NCI-H2171 treated with DMSO at 0.1 percent for 48 hours (cell line): Measurements from ENCODE around the gene SARS1.
"Not testable (repeated sequence)": the region's sequence is repeated elsewhere in the genome, so short reads cannot be mapped to it uniquely, and the experiment has no call there.

ENCODE experiments used
- DNase-seq: peaks from one replicate; lab custom pipeline; 2025; lab: John Stamatoyannopoulos, UW

SARS1 gene, protein sequence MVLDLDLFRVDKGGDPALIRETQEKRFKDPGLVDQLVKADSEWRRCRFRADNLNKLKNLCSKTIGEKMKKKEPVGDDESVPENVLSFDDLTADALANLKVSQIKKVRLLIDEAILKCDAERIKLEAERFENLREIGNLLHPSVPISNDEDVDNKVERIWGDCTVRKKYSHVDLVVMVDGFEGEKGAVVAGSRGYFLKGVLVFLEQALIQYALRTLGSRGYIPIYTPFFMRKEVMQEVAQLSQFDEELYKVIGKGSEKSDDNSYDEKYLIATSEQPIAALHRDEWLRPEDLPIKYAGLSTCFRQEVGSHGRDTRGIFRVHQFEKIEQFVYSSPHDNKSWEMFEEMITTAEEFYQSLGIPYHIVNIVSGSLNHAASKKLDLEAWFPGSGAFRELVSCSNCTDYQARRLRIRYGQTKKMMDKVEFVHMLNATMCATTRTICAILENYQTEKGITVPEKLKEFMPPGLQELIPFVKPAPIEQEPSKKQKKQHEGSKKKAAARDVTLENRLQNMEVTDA

DNA sequence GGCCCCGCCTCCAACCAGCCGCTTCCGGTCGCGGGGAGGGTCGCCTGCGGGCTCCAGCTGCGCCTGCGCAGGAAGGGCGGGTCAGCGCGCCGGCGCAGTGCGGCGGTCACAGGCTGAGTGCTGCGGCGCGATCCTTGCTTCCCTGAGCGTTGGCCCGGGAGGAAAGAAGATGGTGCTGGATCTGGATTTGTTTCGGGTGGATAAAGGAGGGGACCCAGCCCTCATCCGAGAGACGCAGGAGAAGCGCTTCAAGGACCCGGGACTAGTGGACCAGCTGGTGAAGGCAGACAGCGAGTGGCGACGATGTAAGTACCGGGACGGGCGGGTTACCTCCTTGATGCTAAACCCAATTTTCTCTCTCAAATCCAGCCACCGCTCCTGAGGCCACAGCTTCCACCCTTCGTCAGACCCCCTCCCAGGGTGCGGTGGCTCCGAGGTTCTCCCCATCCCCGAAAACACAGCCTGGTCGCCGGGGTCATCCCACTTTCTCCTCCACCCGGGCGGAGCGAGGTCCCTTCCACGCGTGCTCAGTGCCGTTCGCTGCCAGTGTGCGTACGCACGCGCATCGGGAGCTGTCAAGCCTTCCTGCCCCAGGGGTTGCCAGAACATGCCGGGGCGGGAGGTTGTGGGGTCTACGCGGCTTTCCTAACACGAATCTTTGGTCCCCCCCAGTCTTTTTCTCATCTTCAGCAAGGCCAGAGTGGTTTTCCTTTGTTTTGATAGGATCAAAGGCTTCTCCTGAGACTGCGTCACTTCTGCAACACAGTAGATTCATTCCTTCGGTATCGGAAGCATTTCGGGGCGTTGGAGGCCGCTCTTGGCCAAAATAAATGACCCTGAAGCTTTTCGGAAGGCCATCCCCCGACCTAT lies at the start of gene SARS1:
Gene SARS1, plus strand, starts transcription at position 95 of the 870 bp plus-strand sequence. Its CDS starts 75 bp downstream, at position 170.
- DNase-seq = peak; percentile 85

DNA sequence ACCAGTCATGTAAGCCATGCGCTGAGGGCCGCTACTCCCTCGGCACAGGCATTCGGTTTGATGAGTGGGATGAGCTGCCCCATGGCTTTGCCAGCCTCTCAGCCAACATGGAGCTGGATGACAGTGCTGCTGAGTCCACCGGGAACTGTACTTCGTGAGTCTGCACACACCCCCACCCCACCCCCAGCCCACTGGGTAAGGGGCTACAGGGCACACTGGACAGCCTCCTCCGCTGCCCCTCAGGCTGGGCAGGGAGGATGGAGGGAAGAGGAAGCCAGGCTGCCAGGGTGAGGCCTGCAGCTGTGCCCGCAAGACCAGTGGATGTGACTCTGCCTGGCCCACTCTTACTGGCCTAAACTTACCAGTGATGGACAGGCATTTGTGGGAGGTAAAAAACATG lies 49.2 kb upstream of the SARS1 start:
- no peak for DNase-seq

DNA sequence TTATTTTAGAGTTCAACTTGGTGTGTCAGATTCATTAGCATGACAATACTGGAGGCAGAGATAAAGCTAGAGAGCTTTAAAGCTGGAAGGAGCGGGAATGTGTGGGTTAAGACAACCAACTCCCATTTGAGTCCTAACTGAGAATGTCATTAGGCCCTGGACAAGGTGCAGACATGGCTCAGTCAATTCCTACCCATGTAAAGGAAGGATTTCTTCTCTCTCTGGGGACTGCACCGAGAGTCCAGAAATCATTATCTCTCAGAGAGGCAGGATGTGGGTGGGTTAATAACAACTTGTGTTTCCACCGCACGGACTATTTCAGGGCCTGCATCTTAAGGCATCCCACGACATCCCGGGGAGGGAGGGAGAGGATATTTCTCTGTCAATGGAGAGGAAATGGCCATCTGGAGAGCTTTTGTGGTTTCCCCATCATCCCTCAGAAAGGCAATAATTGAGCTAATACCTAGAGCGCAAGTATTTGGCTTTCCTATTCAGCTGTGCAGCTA lies 46.7 kb upstream of the SARS1 start:
- no peak for DNase-seq

DNA sequence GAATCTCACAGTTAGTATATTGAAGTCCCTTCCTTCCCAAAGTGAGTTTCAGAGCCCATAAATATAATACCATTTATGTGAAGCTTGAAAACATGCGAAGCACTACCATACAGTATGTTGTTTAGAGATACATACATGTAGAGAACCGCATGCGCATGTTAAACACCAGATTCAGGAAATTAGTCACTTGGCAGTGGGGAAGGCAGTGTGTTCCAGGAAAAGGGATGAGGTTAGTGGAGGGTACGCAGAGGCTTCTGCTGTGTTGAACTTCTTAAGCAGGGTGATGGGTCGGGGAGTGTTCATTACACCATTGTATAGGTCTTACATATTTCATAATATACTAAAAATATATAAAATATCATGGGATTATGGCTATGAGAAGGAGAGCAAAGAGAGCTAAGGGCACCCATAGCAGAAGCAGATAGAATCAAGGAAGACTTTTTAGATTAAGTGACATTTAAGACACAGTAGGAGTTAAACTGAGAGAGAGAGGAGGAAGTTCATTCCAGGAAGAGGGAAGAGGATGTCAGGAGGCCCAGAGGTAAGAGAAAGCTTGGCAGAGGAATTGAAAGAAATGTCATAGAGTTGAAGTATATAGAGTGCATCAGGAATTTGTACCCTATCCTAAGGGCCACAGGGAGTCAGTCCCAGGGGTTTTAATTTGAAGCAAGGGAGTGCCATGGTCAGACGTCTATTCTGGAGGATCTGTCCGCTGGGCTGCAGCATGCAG lies 43.5 kb upstream of the SARS1 start:
- no peak for DNase-seq

DNA sequence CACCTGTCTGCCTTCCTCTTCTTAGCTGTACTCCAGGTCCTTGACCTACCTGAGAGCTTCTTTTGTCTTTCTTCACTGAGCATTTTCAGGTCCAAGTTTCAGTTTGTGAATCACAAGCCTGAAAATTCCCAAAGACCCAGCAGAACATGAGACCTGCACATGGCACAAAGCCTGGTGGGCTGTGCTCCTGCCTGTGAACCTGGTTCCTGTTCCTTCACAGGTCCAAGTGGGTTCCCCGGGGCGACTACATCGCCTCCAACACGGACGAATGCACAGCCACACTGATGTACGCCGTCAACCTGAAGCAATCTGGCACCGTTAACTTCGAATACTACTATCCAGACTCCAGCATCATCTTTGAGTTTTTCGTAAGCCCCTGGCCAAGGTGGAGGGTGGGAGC lies 42.1 kb upstream of the SARS1 start:
- no peak for DNase-seq

DNA sequence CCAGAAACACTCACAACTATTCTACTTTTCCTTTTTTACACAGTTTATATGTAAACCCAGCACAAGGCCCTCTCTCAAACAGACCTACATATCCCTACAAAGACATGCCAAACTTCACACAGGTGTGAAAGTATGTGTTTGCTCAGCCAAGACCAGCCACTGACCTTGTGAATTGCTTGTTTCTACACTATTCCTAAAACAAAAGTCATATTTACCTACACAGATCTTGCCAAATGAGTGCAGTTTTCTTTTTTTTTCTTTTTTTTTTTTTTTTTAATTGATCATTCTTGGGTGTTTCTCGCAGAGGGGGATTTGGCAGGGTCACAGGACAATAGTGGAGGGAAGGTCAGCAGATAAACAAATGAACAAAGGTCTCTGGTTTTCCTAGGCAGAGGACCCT lies 37.4 kb upstream of the SARS1 start:
- not testable (repeated sequence) for DNase-seq

DNA sequence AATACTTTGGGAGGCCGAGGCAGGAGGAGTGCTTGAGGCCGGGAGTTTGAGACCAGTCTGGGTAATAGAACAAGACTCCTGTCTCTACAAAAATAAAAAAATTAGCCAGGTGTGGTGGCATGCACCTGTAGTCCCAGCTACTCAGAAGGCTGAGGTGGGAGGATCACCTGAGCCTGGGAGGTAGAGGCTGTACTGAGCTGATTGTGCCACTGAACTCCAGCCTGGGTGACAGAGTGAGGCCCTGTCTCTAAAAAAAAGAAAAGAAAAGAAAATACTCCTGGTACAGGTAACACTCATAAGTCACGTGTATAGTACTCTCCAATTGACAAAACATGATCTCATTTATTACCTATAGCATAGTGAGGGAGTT lies 33.0 kb upstream of the SARS1 start:
- not testable (repeated sequence) for DNase-seq

DNA sequence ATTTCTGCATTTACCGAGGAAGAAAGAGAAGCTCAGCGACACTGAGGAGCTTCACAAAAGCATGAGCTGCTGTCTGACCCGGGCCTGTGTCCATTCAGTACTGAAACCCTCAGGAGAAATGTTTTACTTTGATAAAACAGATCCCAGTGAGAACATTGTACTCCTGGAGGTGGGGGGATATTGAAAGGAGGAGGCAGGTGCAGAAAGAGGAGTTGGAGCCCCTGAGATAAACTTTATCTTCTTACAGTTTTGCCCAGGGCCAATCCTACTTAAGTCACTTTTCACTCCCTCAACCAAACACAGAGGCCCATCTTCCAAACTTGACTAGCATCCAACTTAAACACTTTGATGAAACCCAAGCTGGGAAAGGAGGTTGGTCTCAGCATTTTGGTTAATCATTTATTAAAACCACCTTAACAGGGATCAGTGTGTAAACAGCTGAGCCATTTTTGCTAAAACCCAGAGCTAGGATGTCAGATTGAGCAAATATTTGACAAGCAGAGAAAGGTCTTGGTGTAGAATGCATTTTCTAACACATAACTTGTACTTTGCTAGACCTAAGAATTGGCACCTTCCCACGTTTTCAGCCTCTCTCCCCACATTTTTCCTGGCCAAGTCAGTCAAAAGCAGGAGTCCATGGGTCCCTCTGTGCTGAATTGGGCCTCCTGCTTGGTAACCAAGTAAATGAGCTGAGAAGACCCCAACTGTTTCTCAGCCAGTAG lies 32.5 kb upstream of the SARS1 start:
- no peak for DNase-seq

DNA sequence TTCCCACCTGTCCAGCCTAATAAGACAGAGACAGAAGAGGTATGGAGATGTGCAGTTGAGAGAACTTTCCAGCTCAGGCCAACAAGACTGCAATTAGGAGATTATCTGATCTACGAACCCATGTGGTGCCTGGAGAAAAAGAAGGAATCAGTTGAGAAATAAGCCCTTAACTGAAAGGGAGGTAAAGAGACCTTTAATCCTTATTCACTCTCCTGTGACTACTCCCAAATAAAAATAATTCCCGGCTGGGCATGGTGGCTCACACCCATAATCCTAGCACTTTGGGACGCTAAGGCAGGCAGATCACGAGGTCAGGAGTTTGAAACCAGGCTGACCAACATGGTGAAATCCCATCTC lies 31.9 kb upstream of the SARS1 start:
- DNase-seq = no peak

DNA sequence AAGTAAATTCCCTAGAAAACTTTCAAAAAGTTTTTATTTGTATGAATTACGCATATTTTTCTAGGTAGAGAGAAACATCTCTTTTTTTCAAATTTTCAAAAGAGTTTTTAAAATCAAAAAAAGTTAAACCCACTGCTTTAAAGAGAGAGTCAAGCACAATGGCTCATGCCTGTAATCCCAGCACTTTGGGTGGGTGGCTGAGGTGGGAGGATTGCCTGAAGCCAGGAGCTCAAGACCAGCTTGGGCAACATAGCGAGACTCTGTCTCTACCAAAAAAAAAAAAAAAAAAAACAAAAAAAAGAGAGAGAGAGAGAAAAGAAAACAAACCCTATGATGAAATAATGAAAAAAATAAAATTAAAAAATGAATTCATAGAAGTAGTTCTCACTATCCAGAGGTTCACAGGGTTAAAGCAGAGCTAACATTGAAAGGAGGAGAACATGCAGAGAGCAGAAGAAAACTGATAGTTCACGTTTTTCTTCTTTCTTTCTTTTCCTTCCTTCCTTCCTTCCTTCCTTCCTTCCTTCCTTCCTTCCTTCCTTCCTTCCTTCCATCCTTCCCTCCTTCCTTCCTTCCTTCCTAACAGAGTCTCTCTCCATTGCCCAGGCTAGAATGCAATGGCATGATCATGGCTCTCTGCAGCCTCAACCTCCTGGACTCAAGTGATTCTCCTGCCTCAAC lies 30.5 kb upstream of the SARS1 start:
- DNase-seq = no peak

DNA sequence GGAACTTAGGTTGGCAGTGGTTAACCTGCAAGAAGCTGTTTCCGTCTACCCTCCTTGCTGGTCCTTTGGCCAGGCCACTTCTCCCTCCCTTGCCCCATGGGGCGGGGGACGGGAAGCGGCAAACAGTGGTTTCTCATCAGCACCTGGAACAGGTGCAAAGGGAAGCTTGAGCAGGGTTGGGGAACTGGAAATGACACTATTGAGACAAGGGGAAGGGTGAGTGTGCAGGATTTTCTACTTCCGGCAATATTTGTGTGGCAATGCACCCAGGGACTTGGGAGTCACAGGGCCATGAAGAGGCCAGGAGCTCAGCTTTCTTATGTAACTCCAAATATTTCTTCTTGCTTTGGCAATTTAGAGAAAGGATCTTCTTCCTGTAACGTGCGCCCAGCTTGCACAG lies 29.0 kb upstream of the SARS1 start:
- no peak for DNase-seq

DNA sequence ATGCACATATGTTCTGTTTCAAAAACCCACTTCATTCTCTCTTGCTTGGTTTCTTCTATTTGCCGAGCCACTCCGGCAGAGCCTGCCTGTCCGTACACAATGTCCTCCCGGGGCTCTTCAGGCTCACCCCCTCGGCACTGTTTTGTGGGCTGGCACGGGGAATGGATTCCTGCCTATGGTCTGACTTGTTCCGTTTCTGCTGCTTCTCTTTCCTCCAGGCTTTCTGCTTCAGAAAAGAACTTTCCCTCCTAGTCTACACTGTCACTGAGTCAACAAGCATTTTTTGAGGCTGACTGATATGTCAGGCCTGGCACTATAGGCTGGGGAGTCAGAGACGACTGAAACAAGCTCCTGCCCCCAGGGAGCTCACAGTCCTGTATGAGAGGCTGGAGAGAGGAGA lies 28.4 kb upstream of the SARS1 start:
- DNase-seq = no peak

DNA sequence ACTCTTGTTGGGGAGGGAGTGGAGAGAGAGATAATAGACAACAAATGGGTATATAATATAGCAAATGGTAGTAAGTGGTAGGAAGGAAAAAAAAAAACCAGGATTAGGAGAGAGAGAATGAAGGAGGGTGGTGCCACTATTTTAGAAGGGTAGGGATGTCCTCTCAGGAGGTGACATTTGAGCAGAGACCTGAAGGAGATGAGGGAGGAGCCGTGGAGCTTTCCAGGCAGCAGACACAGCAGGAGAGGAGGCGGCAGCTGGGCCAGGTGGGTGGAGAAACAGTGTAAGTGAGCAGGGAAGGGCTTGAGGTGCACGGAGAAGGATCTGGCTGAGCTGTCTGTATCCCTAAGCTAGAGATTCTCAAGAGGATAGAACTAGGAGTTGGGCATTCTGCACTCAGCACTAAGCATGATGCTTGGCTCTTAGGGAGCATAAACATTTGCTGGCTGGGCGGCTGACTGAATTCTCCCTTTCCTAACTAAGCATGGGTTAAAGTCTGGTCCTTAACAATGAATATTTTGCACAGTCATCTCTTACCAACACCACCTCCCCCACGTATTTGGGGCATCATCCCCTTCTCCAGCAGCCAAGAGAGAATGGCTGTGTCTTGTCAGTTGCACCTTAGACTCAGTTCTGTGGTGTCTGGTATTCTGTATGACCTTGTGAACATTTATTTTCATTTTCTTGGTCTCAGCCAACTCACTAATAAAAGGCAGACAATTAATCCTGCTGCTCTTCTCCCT lies 27.6 kb upstream of the SARS1 start:
- DNase-seq = peak; percentile 91

DNA sequence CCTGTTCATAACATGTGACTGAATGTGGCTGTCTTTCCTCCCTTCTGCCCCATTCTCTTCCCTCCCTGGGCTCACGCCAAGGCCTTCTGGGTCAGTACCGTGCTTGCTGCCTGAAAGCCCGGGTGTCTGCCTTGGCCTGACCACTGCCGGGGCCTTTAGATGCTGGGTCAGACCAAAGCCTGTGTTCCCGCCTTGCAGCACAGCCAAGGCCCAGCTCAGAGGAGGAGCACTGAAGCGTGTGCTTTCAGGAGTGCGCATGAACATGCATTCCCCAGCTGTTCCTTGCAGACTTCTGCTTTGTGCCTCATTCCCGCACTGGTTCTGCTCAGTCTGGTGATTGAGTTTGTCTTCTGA lies 27.0 kb upstream of the SARS1 start:
- peak; percentile 70 for DNase-seq

DNA sequence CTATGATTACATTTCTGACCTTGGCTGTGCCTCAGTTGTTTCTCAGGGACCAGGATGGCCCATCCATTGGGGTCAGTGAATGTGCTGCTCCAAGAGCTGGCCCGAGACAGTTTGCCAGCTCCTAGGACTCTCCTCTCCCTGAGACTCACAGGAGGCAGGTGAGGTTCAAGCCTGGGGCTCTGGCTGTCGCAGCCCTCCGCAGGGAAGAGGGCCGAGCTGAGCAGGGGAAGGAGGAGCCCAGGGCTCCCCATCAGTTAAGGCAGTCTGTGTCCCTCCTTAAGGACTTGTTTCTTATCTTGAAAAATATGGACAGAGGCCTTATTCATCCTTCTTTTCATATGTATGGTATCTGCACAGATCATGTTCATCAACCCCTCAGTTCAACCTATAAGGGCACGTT lies 26.6 kb upstream of the SARS1 start:
- no peak for DNase-seq

DNA sequence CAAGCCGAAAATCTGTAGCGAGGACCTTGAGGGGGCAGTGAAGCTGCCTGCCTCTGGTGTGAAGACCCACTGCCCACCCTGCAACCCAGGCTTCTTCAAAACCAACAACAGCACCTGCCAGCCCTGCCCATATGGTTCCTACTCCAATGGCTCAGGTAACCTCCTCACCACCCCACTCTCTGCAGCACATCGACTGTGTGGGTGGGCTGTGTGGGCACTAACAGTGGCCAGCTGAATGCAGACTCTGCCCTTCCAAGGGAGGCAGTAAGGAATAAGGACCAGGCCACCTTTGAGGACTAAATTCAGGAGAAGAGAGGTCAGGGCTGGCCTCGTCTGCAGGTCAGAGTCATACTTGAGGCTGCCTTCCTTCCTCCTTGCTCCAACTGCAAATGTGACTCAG lies 25.5 kb upstream of the SARS1 start:
- no peak for DNase-seq

DNA sequence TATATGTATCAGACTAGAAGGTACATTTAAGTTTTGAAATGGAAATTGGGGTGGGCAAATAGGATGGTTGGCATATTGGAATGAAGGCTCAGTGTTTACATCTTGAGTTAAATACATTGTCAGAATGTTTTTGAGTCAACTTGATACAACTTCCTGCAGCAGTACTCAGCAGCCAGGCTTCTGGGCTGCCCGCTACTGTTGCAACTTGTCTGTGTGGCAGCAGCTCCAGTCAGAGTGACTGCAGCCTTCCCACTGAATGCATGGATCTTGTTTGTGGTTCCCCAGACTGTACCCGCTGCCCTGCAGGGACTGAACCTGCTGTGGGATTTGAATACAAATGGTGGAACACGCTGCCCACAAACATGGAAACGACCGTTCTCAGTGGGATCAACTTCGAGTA lies 24.9 kb upstream of the SARS1 start:
- DNase-seq = no peak

DNA sequence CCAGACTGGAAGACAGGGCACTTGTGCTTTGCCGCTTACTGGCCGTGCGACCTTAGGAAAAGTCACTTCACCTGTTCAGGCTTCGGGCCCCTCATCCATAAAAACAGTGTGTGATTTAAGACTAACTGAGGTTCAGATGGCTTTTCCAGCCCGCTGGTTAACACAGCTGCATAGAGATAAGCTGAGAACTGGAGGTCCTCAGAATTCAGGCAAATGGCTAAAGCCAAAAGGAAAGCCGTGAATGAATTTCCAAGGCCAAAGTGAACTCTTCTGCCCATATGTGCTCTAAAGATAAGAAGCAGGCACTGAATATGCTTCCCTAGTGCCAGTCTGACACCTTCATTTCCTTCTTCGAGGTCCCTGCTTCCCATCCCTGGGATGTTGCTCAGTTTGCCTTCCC lies 23.5 kb upstream of the SARS1 start:
- no peak for DNase-seq

DNA sequence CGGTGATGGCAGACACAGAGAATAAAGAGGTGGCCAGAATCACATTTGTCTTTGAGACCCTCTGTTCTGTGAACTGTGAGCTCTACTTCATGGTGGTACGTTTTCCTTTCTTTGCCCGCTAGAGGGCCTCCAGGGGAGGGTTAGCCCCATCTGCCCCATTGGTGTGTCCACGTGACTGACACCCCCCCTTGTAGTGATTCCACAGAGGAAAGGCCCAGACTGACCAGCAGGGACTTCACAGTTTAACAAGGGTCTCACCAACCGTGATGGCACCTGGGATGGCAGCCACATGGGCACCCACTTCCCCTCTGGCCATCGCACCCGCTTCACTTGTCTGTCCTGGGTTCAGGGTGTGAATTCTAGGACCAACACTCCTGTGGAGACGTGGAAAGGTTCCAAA lies 22.3 kb upstream of the SARS1 start:
- no peak for DNase-seq

DNA sequence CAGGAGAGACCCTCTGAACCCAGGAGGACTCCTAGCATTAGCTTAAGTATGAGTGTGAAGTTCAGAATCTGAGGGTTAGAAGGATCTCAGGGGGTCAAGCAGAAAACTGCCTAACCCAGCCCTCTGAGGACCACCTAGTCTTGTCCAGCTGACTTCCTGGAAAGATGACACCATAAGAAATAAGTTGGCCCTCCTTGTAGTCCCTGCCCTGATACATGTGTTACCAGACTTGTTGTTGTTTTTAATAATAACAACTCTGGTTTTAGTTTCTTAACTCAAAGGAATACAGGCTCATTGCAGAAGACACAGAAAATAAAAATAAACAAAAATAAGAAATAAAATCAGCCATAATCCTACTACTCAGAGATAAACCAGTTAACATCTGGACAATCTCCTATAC lies 21.8 kb upstream of the SARS1 start:
- DNase-seq = no peak
